GM18873 (cell line): ENCODE measurements around the gene CFAP61.
"Not testable (repeated sequence)": the region's sequence is repeated elsewhere in the genome, so short reads cannot be mapped to it uniquely, and the experiment has no call there.

Source experiments
- ATAC-seq: cut with Tn5 transposase; IDR thresholded peaks from one replicate; pipeline ENCODE4 v1.9.1; 2021; ENCODE audit warnings: mild to moderate bottlenecking, moderate library complexity, moderate number of reproducible peaks; ENCODE audit not compliant: unreplicated experiment, low FRiP score

Gene CFAP61

GRCh38 chr20:20206788-20207187 lies 154.5 kb downstream of the CFAP61 start:
- ATAC-seq, result peak; percentile 80

- no peak for ATAC-seq
Measured at GRCh38 chr20:20207291-20207690, 155.0 kb downstream of the CFAP61 start.

GRCh38 chr20:20207872-20208271 lies 155.5 kb downstream of the CFAP61 start:
- ATAC-seq, result peak; percentile 61

- ATAC-seq, result no peak
Measured at GRCh38 chr20:20209684-20210083, 157.4 kb downstream of the CFAP61 start.

- no peak for ATAC-seq
Measured at GRCh38 chr20:20210327-20210726, 158.0 kb downstream of the CFAP61 start.

GRCh38 chr20:20210943-20211273 lies 158.6 kb downstream of the CFAP61 start:
- ATAC-seq, result no peak

- no peak for ATAC-seq
Measured at GRCh38 chr20:20211274-20211987, 159.1 kb downstream of the CFAP61 start.

- no peak for ATAC-seq
Measured at GRCh38 chr20:20211988-20212518, 159.7 kb downstream of the CFAP61 start.

- no peak for ATAC-seq
Measured at GRCh38 chr20:20212675-20213096, 160.4 kb downstream of the CFAP61 start.

GRCh38 chr20:20213526-20214121 lies 161.3 kb downstream of the CFAP61 start:
- ATAC-seq, result no peak

GRCh38 chr20:20214757-20215275 lies 162.5 kb downstream of the CFAP61 start:
- no peak for ATAC-seq

- ATAC-seq, result no peak
Measured at GRCh38 chr20:20215976-20216727, 163.8 kb downstream of the CFAP61 start.

GRCh38 chr20:20216941-20217340 lies 164.6 kb downstream of the CFAP61 start:
- ATAC-seq, result no peak

- ATAC-seq, result no peak
Measured at GRCh38 chr20:20217621-20218020, 165.3 kb downstream of the CFAP61 start.

GRCh38 chr20:20218106-20218505 lies 165.8 kb downstream of the CFAP61 start:
- not testable (repeated sequence) for ATAC-seq

- no peak for ATAC-seq
Measured at GRCh38 chr20:20219016-20219415, 166.7 kb downstream of the CFAP61 start.

- ATAC-seq, result no peak
Measured at GRCh38 chr20:20220134-20220533, 167.8 kb downstream of the CFAP61 start.

- no peak for ATAC-seq
Measured at GRCh38 chr20:20223981-20224380, 171.6 kb downstream of the CFAP61 start.

GRCh38 chr20:20224806-20225205 lies 172.5 kb downstream of the CFAP61 start:
- ATAC-seq, result no peak

- no peak for ATAC-seq
Measured at GRCh38 chr20:20225325-20226043, 173.2 kb downstream of the CFAP61 start.
